ENCODE data around the gene KRT13. TPM values are rescaled to one million over a fixed set of nuclear protein-coding genes. Genes with fewer than 3 reads are reported as not detected.

KRT13 gene
- total RNA-seq, 1 donor from 2014 or later = 5.5 TPM

- peaks cover 4% of the 10 kb centered on the region for H3K4me1 ChIP-seq
Measured at GRCh38 chr17:41531993-41532392, 26.6 kb upstream of the KRT13 start.

DNA sequence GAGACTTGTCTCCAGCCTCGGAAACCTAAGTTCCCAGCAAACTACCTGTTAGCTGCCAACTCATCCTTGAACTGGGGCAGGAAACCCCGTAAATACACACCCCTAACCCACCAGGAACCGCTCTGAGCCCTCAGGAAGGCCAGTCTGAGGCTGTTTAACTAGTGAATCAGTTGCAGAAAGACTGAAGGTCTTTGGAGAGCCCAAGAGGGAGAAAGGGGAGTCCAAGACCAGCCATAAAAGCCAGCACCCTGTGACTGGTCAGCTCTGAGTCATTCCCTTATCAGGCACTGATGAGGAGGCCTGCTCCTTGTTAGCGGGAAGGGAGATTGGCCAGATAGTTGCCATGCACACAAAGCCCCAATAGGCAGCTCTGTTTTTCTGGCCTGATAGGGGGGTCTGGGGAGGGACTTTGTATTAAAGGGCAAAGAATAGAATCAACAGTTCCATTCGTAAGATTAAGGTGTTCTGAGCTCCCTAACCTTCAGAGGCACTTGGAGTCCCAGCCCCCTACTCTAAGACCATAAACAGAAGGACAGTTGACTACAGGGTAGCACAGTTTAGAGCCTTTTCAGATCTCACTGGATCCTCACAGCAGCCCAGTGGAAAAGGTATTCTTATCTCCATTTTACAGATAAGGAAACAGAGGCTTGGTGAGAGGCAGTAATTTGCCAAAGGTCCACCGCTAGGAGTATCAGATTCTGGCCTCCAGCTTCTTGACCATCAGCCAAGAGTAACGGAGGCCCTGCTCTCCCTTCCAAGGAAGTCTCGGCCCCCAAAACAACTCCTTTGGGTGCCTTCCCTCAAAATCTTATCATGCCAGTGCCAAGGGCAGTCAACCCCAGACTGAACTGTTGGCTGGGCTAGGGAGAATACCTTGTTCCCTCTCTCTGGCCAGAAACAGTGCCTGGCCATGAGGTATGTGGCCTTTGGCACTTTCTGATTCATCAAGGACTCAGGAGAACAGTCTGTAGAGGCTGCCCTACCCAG, 24.9 kb upstream of the KRT13 start:
- no peak for DNase-seq
- peak overlapping the region; percentile 68 for H3K27ac ChIP-seq
- H3K36me3 ChIP-seq = no peaks in the 10 kb centered on the region
- H3K4me1 ChIP-seq = peaks cover 4% of the 10 kb centered on the region
- H3K4me3 ChIP-seq = no peak overlapping the region
- ATAC-seq = peak; percentile 39
- TF ChIP-seq, protein P1, sequence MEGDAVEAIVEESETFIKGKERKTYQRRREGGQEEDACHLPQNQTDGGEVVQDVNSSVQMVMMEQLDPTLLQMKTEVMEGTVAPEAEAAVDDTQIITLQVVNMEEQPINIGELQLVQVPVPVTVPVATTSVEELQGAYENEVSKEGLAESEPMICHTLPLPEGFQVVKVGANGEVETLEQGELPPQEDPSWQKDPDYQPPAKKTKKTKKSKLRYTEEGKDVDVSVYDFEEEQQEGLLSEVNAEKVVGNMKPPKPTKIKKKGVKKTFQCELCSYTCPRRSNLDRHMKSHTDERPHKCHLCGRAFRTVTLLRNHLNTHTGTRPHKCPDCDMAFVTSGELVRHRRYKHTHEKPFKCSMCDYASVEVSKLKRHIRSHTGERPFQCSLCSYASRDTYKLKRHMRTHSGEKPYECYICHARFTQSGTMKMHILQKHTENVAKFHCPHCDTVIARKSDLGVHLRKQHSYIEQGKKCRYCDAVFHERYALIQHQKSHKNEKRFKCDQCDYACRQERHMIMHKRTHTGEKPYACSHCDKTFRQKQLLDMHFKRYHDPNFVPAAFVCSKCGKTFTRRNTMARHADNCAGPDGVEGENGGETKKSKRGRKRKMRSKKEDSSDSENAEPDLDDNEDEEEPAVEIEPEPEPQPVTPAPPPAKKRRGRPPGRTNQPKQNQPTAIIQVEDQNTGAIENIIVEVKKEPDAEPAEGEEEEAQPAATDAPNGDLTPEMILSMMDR (IDR thresholded peaks at IDR 0.05) = no peak
- no peaks in the 10 kb centered on the region for H3K9me3 ChIP-seq
- peaks cover 39% of the 10 kb centered on the region for H3K27me3 ChIP-seq
- intact Hi-C loops (cut with DNase I) = no loop called here

More at GRCh38 chr17:41531993-41532392, 26.6 kb upstream of the KRT13 start:
- Histone ChIP-seq H3K27me3 (peaks cover 34% of the 10 kb centered on the region), H3K9me3 (no peaks in the 10 kb centered on the region), H3K4me3 (no peak overlapping the region), H3K27ac (no peak overlapping the region), H3K36me3 (no peaks in the 10 kb centered on the region)
- intact Hi-C loops (cut with DNase I) = no loop called here
- DNase-seq (no peak), ATAC-seq (no peak)
- TF ChIP-seq, protein P1 (IDR thresholded peaks at IDR 0.05) = no peak

- H3K4me3 ChIP-seq = no peak overlapping the region
- peaks cover 39% of the 10 kb centered on the region for H3K27me3 ChIP-seq
- ATAC-seq = no peak
Measured at GRCh38 chr17:41529491-41529915, 24.1 kb upstream of the KRT13 start.

GRCh38 chr17:41528959-41529353, 23.5 kb upstream of the KRT13 start:
- TF ChIP-seq, protein P1 (IDR thresholded peaks at IDR 0.05) = no peak
- no peak for ATAC-seq
- intact Hi-C loops (cut with DNase I) = no loop called here
- Histone ChIP-seq H3K9me3 (no peaks in the 10 kb centered on the region), H3K27me3 (peaks cover 39% of the 10 kb centered on the region), H3K4me1 (peaks cover 4% of the 10 kb centered on the region), H3K27ac (peak overlapping the region; percentile 56), H3K36me3 (no peaks in the 10 kb centered on the region), H3K4me3 (no peak overlapping the region)
- DNase-seq = no peak

More at GRCh38 chr17:41529491-41529915, 24.1 kb upstream of the KRT13 start:
- Histone ChIP-seq H3K9me3 (no peaks in the 10 kb centered on the region), H3K4me1 (peaks cover 4% of the 10 kb centered on the region), H3K36me3 (no peaks in the 10 kb centered on the region), H3K27ac (peak overlapping the region; percentile 68)
- intact Hi-C loops (cut with DNase I) = no loop called here
- DNase-seq = no peak
- TF ChIP-seq, protein P1 (IDR thresholded peaks at IDR 0.05) = no peak

DNA sequence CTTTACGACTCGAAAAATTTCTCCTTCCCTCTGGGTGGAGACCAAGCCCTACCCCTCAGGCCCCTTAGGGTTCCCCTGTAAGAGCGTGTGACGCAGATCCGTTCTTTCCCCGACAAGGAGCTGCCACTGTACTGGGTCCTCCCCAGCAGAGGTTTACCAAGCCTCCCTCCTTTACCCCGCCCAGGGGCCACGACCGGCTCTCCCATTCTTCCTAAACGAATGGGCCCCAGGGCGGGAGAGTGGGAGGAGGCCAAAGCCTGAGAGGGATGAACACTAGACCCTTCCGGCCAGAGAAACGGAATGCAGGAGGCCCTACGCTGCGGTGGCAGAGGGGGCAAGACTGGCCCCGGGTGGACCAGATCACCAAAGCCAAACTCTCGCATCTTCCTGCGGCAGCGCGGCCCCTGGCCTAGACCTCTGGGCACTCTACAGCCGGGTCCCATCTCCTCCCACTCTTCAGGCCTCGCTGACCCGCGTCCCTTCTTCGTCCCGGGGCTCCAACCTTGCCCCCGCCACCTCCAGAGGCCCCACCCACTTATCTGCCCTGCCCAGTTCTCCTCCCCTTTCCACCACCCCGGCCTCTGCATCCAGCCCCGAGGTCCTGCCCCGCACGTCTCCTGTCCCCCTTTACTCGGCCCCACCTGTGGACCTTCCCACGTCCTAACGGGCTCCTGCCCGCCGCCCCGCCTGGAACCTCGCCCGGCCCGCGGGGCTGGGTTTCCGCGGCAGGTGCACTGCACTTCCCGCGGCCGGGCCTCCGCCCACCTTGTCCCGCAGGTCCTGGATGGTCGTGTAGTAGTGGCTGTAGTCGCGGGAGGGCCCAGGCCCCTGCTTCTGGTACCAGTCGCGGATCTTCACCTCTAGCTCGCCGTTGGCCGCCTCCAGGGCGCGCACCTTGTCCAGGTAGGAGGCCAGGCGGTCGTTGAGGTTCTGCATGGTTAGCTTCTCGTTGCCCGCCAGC, 21.9 kb upstream of the KRT13 start:
- TF ChIP-seq, protein P1 (IDR thresholded peaks at IDR 0.05) = no peak
- peak overlapping the region; percentile 54 for H3K4me3 ChIP-seq
- intact Hi-C loops (cut with DNase I) = no loop called here
- peak overlapping the region; percentile 87 for H3K27ac ChIP-seq
- H3K4me1 ChIP-seq = peaks cover 4% of the 10 kb centered on the region
- H3K36me3 ChIP-seq = no peaks in the 10 kb centered on the region
- H3K9me3 ChIP-seq = no peaks in the 10 kb centered on the region
- ATAC-seq (peak; percentile 68), DNase-seq (peak; percentile 85)
- H3K27me3 ChIP-seq = peaks cover 39% of the 10 kb centered on the region

Measured in upper lobe of right lung (tissue), 1 donor.